GM21737 (cell line): ENCODE data around the gene TEAD1.

Experiments used
- ATAC-seq: cut with Tn5 transposase; IDR thresholded peaks from one replicate; pipeline ENCODE4 v1.9.1; 2021; ENCODE audit warnings: mild to moderate bottlenecking, moderate library complexity; ENCODE audit not compliant: unreplicated experiment

The TEAD1 gene

DNA sequence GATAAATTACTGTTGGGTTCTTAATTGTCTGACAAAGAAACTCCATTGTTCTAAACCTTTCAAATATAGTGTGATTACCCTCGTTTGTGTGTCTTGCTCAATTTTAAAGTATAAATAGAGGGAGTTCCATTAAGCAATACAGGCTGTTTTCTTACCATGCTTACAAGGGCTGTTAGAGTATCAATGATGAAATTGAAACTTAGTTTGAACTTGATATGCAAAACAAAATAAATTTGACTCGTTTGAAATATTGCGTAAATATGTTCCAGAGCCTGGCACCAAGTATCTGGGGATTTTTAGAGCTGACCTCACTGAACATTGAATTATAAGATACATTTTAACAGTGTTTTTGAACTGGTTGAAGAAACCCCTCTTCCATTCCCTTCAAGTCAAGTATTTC lies 31.7 kb downstream of the TEAD1 start:
- ATAC-seq: no peak

DNA sequence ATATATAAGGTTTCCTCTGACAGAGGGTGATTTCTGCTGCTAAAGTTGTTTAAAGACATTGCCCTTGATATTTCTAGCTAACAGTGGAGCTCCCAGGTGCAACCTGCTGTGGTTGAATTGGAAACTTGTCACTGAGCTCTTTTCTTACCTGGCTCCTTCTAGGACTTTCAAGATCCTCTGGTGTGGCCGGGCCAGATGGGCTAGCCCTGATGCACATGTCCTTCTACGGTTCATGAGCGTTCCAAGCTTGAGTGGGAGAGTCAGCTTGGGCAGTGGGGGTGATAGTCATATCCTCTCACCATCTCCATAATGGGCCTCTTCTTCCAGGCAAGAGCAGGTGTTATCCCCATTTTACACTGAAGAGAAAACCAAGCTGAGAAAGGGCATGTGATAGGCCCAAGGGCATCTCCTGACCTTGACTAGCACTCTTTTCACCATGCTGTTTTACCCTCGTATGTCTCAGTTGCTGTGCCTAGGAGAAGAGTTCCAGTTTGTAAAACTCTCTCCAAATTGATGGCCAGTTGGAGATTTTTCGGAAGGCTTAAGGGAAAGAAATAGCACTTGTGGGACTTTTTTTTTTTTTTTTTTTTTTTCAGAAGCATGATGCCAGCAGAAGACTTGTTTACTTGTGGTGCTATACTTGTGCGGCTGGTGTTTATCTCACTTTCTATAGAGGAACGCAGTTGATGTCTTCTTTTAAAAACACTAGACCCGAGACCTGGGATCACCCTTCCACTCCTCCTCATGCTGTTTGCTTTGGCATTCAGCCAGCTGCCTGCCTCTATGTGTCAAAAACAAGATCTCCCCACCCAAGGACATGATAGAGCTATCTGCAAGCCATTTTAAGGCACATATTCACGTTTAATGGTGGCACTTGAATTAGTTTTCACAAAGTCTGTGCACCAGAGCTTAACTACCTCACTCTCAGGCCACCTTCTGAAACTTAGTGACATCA lies 32.6 kb downstream of the TEAD1 start:
- no peak for ATAC-seq

DNA sequence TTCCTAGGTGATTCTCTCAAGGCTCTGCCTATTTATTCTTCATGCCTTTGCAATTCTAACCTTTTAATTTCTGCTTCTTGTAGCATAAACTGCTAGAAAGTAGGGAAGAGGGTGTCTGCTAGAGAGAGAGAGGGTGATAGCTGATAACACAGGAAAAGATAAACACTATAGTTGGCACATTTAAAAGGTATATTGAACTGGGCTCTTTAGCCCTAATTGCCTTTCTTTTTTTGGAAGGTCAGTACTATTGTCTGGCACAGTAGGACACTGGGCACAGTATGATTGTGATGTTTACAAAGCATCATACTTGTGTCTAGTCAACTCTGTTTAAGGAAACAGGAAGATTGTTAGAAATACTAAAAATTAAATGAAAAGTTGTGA lies 33.3 kb downstream of the TEAD1 start:
- ATAC-seq: no peak

GRCh38 chr11:12711496-12711895 lies 37.3 kb downstream of the TEAD1 start:
- ATAC-seq: no peak

DNA sequence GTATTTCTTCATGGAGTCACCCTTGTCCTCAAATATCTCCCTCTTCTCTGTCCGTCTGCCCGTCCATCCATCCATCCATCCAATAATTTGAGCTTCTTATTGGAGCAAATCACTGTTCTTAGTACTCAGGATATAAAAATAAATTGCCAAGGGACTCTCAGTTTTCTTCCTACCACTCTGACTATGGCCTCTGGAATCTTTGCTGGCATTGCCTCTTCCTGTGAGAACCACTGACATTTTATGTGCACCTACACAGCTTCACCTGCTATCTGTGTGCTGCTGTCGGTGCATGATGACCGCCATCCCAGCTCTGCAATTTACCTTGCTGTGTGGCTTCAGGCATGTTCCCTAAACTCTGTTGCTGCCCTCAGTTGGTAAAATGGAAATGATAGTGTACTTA lies 37.9 kb downstream of the TEAD1 start:
- ATAC-seq: no peak

GRCh38 chr11:12715131-12715530 lies 40.9 kb downstream of the TEAD1 start:
- ATAC-seq: no peak

DNA sequence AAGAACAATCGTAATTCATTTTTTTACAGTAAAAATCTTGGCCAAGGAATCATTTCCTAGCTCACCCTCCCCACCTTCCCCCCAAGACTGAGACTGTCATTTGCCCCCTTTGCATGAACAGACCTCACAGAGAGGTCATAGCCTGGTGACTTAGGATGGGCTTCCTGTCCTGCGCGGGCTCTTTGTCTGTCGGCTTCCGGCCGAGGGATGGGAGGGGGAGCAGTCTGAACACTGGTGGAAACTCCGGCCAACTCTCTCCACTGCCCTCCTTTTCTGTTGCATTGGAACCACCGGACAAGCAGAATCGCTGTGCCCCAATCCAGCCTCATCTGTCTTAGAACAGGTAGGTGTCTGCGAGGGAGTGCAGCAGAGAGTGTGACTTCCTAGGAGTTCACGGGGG lies 41.7 kb downstream of the TEAD1 start:
- ATAC-seq: no peak

DNA sequence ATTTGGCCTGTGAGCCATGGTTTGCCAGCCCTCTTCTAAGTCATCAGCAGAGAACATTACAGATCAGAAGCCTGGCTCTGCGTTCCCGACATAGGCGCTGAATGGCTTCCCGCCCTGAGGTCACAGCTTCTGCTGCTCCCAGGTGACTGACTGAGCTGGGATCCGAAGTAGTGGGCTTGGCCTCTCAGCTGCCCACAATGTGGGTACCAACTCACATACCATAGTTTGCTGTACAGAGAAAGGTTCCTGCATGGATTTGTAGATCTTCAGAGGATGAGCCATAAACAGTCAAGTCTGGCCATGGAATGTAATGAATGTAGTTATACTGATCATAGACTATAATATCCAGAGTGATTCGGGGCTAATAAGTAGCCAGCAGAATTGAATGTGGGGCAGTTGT lies 42.6 kb downstream of the TEAD1 start:
- no peak for ATAC-seq

DNA sequence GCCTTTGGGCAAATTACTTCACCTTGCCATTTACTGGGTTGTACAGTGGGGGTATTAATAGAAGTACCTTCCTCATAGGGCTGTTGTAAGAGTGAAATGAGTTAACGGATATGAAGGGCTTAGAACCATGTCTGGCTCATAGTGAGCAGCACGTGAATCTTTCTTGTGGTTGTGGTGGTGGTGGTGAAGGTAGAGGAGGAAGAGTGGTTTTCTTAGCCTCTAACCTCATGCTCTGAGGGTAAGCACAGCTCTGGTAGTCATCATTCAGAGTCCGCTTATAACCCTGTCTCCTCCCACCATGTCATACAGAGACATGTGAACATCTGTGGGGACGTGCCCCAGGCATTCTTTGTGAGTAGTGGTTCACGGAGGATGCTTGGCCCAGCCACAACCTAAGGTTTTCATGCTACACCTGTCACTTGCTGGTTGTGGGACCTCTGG lies 43.6 kb downstream of the TEAD1 start:
- ATAC-seq: peak; percentile 84

DNA sequence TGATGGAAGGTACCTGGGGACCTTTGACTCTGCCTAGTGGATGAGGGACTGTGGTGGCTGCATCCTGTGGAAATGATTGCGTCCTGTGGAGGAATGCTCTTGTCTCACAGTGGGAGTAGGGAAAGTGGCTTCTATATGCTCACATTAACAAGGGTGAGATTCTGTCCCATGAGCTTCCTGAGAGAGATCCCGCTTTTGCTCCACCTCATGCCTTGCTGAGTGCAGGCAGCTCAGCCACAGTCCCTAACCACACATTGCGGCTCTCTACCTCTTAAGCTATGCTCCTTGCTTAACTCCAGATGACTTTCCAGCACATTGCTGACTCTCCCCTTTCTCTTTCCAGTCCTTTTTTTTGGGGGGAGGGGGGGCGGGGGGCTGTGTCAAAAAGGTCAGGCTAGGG lies 45.0 kb downstream of the TEAD1 start:
- no peak for ATAC-seq

GRCh38 chr11:12721816-12722604 lies 47.8 kb downstream of the TEAD1 start:
- ATAC-seq: no peak

- no peak for ATAC-seq
Measured at GRCh38 chr11:12723421-12724300, 49.4 kb downstream of the TEAD1 start.

- no peak for ATAC-seq
Measured at GRCh38 chr11:12724301-12725054, 50.3 kb downstream of the TEAD1 start.

DNA sequence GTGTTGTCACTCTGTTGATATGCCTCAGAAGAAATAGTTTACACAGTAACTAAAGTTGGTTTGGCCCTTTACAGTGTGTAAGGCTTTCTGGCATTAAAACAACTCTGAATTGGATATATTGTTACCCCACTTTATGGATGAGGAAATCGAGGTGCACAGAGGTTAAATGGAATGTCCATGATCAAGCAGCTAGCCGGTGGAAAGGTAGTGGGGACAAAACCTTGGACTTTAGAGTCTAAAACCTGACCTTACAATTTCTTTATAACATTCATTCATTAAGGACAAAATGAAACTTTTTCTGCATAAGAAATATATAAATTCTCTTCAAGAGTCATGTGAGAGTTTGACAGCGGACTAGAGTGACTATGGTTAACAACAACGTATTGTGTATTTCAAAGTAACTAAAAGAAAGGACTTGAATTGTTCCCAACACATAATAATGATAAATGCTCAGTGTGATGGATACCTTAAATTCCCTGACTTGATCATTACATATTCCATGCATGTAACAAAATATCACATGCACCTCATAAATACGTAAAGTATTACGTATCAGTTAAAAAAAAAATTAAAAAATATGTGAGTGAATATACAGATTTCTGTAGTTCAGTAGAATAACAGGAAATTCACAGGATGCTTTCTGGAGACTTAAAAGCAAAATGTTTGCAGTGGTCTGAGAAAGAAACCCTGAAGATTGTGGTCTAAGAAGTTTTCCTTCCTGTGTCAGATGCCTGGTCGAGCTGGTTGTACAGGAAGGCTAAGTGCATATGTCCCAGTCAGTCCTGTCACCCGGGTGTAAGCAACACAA lies 51.0 kb downstream of the TEAD1 start:
- no peak for ATAC-seq

DNA sequence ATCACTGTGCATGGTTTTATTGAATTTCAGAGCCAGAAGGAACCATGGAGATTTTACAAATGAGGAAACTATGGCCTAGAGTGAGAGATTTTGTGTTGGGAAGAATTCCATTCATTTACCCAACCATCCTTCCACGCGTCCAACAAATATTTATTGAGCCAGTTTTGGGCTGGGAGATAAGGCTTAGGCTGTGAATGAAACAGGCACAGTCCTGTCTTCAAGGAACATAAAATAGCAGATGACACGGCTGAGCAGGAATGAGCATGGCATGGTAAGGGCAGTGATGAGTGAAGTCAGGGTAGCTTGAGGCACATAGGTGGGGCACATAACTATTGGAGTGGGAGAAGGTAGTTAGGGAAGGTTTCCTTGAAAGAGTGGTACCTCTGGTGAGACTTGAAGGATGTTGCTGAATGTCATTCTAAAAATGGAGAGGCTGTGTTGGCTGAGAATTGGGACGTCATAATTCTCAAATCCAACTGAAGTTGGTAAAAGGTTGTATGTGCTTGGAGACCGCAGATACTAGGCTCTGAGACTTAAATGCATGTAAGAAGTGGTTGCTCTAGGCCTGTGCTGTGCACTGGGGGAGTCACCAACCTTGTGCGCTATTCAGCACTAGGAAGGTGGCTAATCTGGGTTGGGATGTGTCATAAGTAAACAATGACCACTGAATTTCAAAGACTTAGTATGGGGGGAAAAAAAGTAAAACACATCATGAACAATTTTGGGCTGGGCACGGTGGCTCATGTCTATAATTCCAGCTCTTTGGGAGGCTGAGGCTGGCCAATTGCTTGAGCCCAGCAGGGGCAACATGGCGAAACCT lies 51.9 kb downstream of the TEAD1 start:
- ATAC-seq: no peak

GRCh38 chr11:12727563-12728211 lies 53.5 kb downstream of the TEAD1 start:
- ATAC-seq: no peak

DNA sequence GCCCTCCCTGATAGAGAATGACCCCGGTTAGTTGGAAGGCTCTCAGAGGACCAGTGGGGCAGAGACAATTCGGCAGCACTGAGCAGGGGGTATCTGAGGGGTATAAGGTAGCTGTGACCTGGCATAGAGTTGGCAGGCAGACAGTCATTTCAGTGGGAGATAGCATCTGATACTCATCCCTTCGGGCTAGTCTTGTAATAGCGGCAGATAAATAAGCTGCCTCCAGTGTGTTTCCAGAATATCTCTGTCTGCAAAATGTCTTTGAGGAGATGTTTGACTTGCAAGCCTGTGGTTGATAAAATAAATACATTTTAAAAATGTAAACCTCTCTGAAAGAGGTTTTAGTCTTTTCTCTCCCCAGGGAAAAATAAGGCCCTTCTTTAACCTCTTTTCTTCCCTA lies 54.2 kb downstream of the TEAD1 start:
- no peak for ATAC-seq

DNA sequence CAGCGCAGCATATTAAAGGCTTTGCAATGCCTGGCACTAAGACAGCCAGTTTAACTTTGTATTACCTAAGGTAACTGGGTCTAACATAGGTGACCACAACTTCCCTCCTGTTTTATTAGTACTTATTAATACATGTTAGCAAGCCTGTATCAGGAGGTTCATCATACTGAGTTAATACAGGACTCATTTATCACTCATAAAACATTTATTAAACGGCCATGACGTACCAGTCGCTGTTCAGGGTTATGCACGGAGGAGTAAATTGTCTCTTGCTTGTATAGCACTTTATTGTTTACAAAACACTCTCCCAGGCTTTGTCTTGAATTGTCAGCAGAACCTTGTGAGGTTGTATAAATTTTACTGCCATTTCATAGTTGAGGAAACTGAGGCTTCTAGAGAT lies 55.7 kb downstream of the TEAD1 start:
- no peak for ATAC-seq
